Nephron progenitor cell (in vitro differentiated cells): ENCODE results near the gene HAGHL.

ENCODE experiments used
- DNase-seq: peaks from one replicate; pipeline ENCODE4 v3.0.0; 2021
- H3K27ac Mint-ChIP-seq: 2 replicates; pipeline ENCODE4 v1.8.0; 2021; ENCODE audit warnings: mild to moderate bottlenecking, moderate library complexity, mixed read lengths
- H3K27me3 Mint-ChIP-seq: 2 replicates; pipeline ENCODE4 v1.8.0; 2021; ENCODE audit warnings: mild to moderate bottlenecking, low read depth, mixed read lengths; ENCODE audit not compliant: poor library complexity
- H3K36me3 Mint-ChIP-seq: 2 replicates; pipeline ENCODE4 v1.8.0; 2021; ENCODE audit warnings: low read depth, mixed read lengths
- H3K4me1 Mint-ChIP-seq: 2 replicates; pipeline ENCODE4 v1.8.0; 2021; ENCODE audit warnings: mixed read lengths
- H3K4me3 Mint-ChIP-seq: 2 replicates; pipeline ENCODE4 v1.8.0; 2021; ENCODE audit warnings: mild to moderate bottlenecking, moderate library complexity, mixed read lengths
- H3K9me3 Mint-ChIP-seq: 2 replicates; pipeline ENCODE4 v1.8.0; 2021; ENCODE audit warnings: mild to moderate bottlenecking, moderate library complexity, mixed read lengths
- CTCF ChIP-seq: fragments of 200-600 bp; sonication (generic); IDR thresholded peaks from 2 replicates; pipeline ENCODE4 v1.5.0; 2021; ENCODE audit warnings: antibody characterized with exemption

HAGHL gene

GRCh38 chr16:706189-707061 lies 20.5 kb upstream of the HAGHL start:
- H3K27me3 Mint-ChIP-seq: peaks cover 83% of the 10 kb centered on the region
- H3K27ac Mint-ChIP-seq: no peak overlapping the region
- no peak for TF ChIP-seq CTCF
- H3K36me3 Mint-ChIP-seq: no peaks in the 10 kb centered on the region
- no peak overlapping the region for H3K4me3 Mint-ChIP-seq
- H3K4me1 Mint-ChIP-seq: peaks cover 5% of the 10 kb centered on the region
- H3K9me3 Mint-ChIP-seq: no peaks in the 10 kb centered on the region
- no peak for DNase-seq

GRCh38 chr16:707062-707538 lies 19.8 kb upstream of the HAGHL start:
- H3K4me3 Mint-ChIP-seq: no peak overlapping the region
- no peaks in the 10 kb centered on the region for H3K9me3 Mint-ChIP-seq
- H3K27me3 Mint-ChIP-seq: peaks cover 83% of the 10 kb centered on the region
- DNase-seq: no peak
- no peak overlapping the region for H3K27ac Mint-ChIP-seq
- H3K36me3 Mint-ChIP-seq: no peaks in the 10 kb centered on the region
- peaks cover 5% of the 10 kb centered on the region for H3K4me1 Mint-ChIP-seq
- no peak for TF ChIP-seq CTCF

- no peak overlapping the region for H3K27ac Mint-ChIP-seq
- no peak for DNase-seq
- peaks cover 80% of the 10 kb centered on the region for H3K27me3 Mint-ChIP-seq
- H3K4me1 Mint-ChIP-seq: peaks cover 9% of the 10 kb centered on the region
- TF ChIP-seq CTCF: no peak
- H3K9me3 Mint-ChIP-seq: no peaks in the 10 kb centered on the region
- H3K36me3 Mint-ChIP-seq: no peaks in the 10 kb centered on the region
- no peak overlapping the region for H3K4me3 Mint-ChIP-seq
Measured at GRCh38 chr16:708019-708418, 18.9 kb upstream of the HAGHL start.

- H3K27me3 Mint-ChIP-seq: peaks cover 78% of the 10 kb centered on the region
Measured at GRCh38 chr16:708959-709358, 17.9 kb upstream of the HAGHL start.

GRCh38 chr16:709566-710499 lies 17.1 kb upstream of the HAGHL start:
- peaks cover 71% of the 10 kb centered on the region for H3K27me3 Mint-ChIP-seq
- peaks cover 9% of the 10 kb centered on the region for H3K4me1 Mint-ChIP-seq
- no peak overlapping the region for H3K4me3 Mint-ChIP-seq
- H3K36me3 Mint-ChIP-seq: no peaks in the 10 kb centered on the region
- no peak overlapping the region for H3K27ac Mint-ChIP-seq
- H3K9me3 Mint-ChIP-seq: no peaks in the 10 kb centered on the region
- peak; percentile 80 for DNase-seq
- TF ChIP-seq CTCF: no peak

More at GRCh38 chr16:708959-709358, 17.9 kb upstream of the HAGHL start:
- peaks cover 9% of the 10 kb centered on the region for H3K4me1 Mint-ChIP-seq
- no peaks in the 10 kb centered on the region for H3K36me3 Mint-ChIP-seq
- H3K27ac Mint-ChIP-seq: no peak overlapping the region
- H3K4me3 Mint-ChIP-seq: no peak overlapping the region
- DNase-seq: no peak
- no peaks in the 10 kb centered on the region for H3K9me3 Mint-ChIP-seq
- TF ChIP-seq CTCF: no peak
